HG03520 (cell line): ENCODE measurements around the gene POLR2M.

Experiments
- ATAC-seq: cut with Tn5 transposase; IDR thresholded peaks from one replicate; pipeline ENCODE4 v1.9.1; 2021; ENCODE audit warnings: mild to moderate bottlenecking, moderate library complexity; ENCODE audit not compliant: unreplicated experiment

Gene POLR2M

GRCh38 chr15:57735891-57736290, 29.4 kb downstream of the POLR2M start:
- ATAC-seq, result no peak

- no peak for ATAC-seq
Measured at GRCh38 chr15:57736591-57736990, 30.1 kb downstream of the POLR2M start.

- ATAC-seq, result no peak
Measured at GRCh38 chr15:57738734-57739237, 32.3 kb downstream of the POLR2M start.

GRCh38 chr15:57740048-57740447, 33.5 kb downstream of the POLR2M start:
- no peak for ATAC-seq

- no peak for ATAC-seq
Measured at GRCh38 chr15:57741089-57741488, 34.6 kb downstream of the POLR2M start.

GRCh38 chr15:57743424-57743823, 36.9 kb downstream of the POLR2M start:
- ATAC-seq, result no peak

GRCh38 chr15:57746786-57747185, 40.3 kb downstream of the POLR2M start:
- ATAC-seq, result no peak

- ATAC-seq, result no peak
Measured at GRCh38 chr15:57747206-57747896, 40.8 kb downstream of the POLR2M start.

- no peak for ATAC-seq
Measured at GRCh38 chr15:57751177-57751800, 44.8 kb downstream of the POLR2M start.

GRCh38 chr15:57752436-57752835, 45.9 kb downstream of the POLR2M start:
- no peak for ATAC-seq

GRCh38 chr15:57752840-57753239, 46.3 kb downstream of the POLR2M start:
- no peak for ATAC-seq

GRCh38 chr15:57756466-57756865, 50.0 kb downstream of the POLR2M start:
- no peak for ATAC-seq

GRCh38 chr15:57758560-57758959, 52.0 kb downstream of the POLR2M start:
- no peak for ATAC-seq

GRCh38 chr15:57761562-57761961, 55.0 kb downstream of the POLR2M start:
- no peak for ATAC-seq

GRCh38 chr15:57762302-57762701, 55.8 kb downstream of the POLR2M start:
- no peak for ATAC-seq

- no peak for ATAC-seq
Measured at GRCh38 chr15:57763176-57763964, 56.9 kb downstream of the POLR2M start.
